GM12875 (cell line): ENCODE measurements around the gene ACSS1.

Source experiments
- H3K4me3 ChIP-seq: one replicate; pipeline ENCODE4 v1.5.1; 2011; ENCODE audit warnings: low read depth, low read length, control low read depth
- TF ChIP-seq, protein P1 (sequence below): IDR thresholded peaks from 2 replicates; pipeline ENCODE4 v1.5.1; 2011; ENCODE audit warnings: low read depth, mild to moderate bottlenecking, control low read depth, inconsistent platforms, low read length, moderate library complexity, borderline replicate concordance; ENCODE audit not compliant: insufficient read depth

ACSS1 gene

DNA sequence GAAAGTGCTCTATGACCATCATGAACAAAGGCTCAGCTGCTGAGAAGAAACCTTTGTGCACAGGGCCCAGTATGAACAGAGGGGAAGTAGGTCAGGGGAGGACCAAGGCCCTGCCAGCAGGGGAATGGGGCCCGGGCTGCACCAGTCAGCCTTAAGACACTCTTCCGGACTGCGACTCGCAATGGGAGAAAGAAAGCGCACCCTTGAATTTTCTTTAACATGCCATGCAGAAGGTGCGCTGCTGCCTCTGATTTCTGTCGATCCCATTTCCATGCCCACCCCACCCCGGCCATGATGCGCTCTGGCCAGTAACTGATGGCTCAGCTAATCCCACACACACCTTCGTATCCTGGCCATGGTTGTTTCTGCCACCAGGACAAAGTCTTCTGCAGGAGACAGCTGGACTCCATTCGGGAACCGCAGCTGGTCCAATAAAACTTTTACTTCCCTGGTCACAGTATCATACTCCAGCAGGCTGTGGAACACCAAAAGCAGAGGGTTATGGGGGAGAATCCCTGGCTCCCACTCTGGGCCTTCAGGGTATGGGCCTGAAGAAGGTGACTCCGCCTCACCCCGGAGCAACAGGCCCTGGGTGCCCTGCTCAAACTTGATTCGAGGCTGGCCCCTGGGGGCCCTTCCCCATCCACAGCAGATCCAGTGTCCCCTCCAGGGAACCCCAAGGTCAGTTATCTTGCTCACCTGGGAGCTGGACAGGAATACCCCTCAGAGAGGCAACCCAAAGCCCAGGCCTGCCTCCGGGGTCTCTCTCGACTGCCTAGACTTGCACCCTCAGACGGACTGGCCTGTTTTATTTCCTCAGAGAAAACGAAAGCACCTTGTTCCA, 88.5 kb downstream of the ACSS1 start:
- TF ChIP-seq, protein P1, sequence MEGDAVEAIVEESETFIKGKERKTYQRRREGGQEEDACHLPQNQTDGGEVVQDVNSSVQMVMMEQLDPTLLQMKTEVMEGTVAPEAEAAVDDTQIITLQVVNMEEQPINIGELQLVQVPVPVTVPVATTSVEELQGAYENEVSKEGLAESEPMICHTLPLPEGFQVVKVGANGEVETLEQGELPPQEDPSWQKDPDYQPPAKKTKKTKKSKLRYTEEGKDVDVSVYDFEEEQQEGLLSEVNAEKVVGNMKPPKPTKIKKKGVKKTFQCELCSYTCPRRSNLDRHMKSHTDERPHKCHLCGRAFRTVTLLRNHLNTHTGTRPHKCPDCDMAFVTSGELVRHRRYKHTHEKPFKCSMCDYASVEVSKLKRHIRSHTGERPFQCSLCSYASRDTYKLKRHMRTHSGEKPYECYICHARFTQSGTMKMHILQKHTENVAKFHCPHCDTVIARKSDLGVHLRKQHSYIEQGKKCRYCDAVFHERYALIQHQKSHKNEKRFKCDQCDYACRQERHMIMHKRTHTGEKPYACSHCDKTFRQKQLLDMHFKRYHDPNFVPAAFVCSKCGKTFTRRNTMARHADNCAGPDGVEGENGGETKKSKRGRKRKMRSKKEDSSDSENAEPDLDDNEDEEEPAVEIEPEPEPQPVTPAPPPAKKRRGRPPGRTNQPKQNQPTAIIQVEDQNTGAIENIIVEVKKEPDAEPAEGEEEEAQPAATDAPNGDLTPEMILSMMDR, result no peak
- no peak overlapping the region for H3K4me3 ChIP-seq

DNA sequence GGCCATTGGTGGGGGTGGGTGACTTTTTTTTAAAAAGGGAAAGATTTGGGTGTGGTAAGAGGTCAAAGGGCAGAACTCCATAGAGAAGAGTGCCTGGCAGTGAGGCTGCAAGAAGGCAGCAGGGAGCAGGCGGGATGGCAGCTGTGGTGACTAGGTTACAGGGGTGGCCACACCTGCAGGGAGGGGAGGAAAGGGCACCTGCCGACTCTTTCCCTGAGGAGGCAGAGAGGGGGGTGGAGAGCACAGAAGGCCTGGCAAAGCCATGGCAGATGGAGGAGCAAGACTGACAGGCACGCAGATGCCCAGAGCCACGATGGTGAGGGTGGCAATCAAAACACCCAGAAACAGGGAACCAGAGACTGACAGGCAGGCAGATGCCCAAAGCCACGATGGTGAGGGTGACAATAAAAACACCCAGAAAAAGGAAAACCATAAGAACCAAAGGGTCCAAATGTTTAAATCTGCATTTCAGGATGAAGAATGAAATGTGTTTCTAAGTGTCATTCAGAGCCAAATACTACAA, 89.6 kb downstream of the ACSS1 start:
- TF ChIP-seq, protein P1, result no peak

DNA sequence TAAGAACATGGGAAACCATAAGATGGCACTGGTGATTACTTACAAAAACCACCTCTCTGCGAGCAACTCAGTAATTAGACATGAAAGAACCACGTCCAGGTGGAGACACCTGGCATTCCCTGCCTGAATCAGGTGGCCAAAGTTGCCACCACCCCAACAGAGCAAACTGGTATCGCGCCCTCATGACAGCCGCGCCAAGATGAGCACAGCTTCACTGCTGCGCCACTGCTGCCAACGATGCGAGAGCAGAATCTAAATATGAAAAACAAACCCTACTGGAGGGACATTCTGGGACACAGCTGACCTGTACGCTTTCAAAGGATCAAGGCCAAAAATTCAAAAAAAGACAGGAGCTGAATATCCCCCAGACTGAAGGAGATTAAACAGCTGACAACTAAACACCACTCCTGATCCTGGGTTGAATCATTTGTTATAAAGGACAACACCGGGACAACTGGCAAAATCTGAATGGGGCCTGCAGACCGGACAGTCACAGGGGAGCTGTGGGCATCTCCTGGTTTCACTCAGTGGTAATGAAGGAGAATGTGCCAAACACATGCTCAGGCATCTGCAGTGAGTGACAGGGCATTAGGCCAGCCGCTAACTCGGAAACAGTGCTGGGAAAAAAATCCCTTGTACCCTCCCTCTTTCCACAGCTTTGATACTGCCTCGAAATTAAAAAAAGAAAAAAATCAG, 91.5 kb downstream of the ACSS1 start:
- TF ChIP-seq, protein P1, result no peak
- H3K4me3 ChIP-seq, result no peak overlapping the region

More for the DNA sequence above, 89.6 kb downstream of the ACSS1 start:
- no peak overlapping the region for H3K4me3 ChIP-seq

DNA sequence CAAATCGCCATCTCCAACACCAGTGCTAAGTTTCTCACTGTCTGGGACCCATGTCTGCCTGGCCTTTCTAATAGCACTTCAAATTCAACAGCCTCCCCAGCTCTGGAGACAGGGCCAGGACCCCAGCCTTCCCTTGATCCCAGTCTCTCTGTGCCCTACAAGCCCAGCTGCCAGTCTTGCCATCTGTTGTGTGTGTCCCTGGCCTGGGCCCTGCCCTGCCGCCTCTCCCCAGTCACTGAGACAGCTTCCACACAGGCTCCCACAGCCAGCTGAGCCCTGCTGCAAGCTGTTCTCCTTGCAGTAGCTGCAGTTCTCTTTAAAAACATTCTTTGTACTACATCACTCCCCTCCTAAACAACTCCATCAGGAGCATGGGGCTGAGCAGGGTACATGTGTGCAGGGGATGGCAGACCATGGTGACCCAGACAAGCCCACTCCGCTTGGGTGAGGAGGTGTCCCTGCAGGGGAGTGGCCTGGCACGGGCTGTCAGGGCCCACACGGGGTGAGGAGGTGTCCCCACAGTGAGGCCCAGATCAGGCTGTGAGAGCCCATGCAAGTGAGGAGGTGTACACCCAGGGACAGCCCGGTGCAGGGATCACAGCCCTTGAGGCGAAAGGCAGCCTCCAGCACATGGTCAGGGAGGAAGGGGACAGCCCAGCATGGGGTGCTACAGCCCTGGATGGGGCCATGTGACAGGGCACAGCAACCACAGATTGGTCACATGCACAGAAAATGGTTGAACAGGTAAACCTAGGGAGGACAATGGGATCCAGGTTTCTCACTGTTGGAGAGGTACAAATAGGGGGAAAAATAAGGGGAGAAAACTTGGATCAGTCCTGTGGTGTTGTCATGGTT, 92.6 kb downstream of the ACSS1 start:
- H3K4me3 ChIP-seq, result no peak overlapping the region
- TF ChIP-seq, protein P1, result no peak

DNA sequence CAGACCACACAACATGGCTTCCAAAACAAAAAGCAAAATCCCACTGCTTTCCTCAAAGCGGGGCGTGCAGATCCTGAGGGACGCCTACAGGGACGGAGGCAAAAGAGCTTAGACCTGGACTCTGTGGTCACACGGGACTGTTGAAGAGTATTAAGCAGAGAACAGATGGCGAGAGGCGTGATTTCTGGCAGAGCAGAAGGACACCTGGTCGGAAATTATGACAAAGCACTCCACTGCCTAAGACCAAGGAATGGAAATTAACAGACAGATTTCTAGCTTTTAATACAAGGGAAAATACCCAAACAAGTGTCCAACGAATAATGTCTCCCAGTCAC, 93.5 kb downstream of the ACSS1 start:
- H3K4me3 ChIP-seq, result no peak overlapping the region
- TF ChIP-seq, protein P1, result no peak

DNA sequence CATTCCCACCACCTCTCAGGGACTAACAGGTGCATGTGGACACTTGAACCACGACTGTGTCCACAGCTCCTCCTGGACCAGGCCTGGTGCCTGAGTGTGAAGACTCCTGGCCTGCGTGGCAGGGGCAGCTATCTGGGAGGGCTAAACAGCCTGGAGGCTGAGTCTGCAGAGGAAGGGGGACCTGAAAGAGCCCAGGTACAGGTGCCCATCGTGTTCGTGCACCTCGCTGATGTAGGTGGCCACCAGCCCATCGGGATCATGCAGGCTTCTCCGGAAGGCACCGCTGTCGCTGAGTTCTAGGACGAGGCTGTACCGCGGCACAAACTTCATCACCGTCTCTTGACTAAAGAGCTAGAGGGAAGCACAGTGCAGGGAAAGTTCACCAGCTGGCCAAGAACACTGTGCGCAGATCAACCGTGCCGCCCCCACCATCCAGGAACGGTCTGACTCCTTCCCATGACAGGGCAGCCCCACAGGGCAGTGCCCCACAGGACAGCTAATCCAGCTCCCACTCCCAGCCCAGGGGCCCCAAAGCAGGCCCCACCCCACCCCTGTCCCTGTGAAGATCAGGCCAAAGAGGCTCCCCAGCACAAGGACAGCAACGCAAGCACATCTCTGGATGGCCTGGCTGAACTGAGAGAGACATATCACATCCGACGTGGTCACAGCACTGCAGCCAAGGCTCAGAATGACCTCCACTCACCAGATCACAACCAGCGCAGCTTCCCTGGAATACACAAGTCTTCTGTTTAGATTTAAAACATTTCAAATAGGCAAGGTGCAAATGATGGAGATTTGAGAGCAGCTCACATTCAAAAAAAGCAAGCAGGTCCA, 94.0 kb downstream of the ACSS1 start:
- H3K4me3 ChIP-seq, result no peak overlapping the region
- TF ChIP-seq, protein P1, result no peak
